ENCODE results near the gene PAPOLB.

Gene PAPOLB

DNA sequence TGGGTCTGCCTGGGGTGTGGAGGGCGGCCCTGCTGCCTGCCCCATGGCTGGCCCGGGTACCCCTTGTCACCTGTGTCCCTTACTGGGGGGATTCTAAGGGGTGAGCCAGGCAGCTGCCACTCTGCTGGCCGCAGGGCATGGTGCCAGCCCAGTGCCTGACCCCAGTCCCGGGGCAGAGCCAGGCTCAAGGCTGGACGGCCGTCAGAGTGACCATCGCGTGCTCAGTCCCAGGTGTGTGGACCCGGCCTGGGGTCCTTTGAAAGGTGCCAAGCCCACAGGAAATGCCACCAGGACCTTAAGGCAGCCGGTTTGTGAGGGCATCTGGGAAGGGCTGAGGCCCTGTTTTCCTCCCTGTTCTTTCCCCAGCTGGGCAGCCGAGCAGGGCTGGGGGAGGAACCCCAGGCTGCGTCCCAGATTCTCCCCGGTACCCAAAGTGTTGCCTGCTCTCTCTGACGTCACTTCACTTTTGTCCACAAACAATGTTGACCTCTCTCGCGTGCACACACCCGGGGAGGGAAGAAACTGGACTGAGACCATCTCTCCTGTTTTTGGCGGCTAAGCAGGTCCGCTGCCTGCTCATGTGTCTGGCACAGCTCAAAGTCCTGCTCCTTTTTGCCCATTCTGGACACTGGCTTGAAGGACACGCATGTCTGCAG is 37.6 kb downstream of the PAPOLB start:
- H3K4me1 ChIP-seq: no peaks in the 10 kb centered on the region
- no peaks in the 10 kb centered on the region for H3K36me3 ChIP-seq
- DNase-seq: no peak
- TF ChIP-seq, protein P1, sequence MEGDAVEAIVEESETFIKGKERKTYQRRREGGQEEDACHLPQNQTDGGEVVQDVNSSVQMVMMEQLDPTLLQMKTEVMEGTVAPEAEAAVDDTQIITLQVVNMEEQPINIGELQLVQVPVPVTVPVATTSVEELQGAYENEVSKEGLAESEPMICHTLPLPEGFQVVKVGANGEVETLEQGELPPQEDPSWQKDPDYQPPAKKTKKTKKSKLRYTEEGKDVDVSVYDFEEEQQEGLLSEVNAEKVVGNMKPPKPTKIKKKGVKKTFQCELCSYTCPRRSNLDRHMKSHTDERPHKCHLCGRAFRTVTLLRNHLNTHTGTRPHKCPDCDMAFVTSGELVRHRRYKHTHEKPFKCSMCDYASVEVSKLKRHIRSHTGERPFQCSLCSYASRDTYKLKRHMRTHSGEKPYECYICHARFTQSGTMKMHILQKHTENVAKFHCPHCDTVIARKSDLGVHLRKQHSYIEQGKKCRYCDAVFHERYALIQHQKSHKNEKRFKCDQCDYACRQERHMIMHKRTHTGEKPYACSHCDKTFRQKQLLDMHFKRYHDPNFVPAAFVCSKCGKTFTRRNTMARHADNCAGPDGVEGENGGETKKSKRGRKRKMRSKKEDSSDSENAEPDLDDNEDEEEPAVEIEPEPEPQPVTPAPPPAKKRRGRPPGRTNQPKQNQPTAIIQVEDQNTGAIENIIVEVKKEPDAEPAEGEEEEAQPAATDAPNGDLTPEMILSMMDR (IDR thresholded peaks at IDR 0.05; ENCODE audit: low read depth, low read length): no peak
- H3K27me3 ChIP-seq: no peaks in the 10 kb centered on the region
- no peak overlapping the region for H3K4me3 ChIP-seq (ENCODE audit: low read depth, low read length)
- no peaks in the 10 kb centered on the region for H3K9me3 ChIP-seq

DNA sequence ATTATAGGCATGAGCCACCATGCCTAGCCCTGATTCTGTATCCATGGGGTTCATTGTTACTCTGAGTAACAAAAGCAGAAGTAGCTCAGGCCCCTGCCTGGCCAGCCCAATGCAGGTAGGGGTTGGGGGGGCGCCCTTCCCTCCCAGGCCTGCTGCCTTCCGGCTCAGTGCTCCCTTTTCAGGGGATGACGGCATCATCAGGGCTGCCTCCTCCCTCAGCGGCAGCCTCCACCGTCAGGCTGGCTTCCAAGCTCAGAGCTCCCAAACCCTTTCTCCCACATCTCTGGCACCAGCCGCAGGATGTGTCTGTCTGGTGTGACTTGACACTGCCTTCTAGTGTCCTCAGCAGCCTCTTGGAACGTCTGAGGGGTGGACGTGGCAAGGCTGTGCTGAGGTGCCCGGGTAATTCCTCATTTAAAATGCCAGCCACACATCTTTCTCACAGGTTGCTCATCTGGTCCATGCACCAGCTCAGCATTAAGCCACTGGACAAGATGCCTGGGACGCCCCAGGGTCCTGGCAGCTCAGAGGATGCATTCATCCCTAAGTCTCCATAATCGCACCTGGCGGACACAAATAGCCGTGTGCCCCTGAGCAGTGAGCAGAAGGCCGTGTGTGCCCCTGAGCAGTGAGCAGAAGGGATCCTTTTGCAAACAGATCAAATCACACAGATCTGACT is 38.2 kb downstream of the PAPOLB start:
- Histone ChIP-seq H3K9me3 (no peaks in the 10 kb centered on the region), H3K4me1 (no peaks in the 10 kb centered on the region), H3K4me3 (ENCODE audit: low read depth, low read length) (no peak overlapping the region), H3K27me3 (no peaks in the 10 kb centered on the region), H3K36me3 (no peaks in the 10 kb centered on the region)
- no peak for DNase-seq
- TF ChIP-seq, protein P1 (IDR thresholded peaks at IDR 0.05; ENCODE audit: low read depth, low read length): no peak

DNA sequence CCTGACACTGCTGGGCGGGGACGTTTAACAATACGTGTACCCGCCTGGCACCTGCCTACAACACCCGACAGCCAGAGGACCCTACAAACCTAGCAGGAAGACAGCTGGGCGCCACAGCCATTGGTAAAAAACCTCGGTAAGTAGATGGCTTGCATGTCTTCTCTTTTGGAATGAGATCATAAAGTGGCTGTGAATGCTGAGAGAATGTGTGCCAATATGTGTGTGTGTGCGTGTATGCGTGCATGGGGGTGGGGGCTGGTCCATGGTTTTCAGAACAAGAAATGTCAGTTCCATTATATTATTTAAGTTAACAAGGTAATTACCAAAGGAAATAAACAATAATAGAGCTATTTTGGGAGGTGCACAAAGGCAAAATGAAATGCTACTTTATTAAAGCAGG is 39.2 kb downstream of the PAPOLB start:
- H3K27me3 ChIP-seq: no peaks in the 10 kb centered on the region
- H3K4me3 ChIP-seq (ENCODE audit: low read depth, low read length): no peak overlapping the region
- TF ChIP-seq, protein P1 (IDR thresholded peaks at IDR 0.05; ENCODE audit: low read depth, low read length): no peak
- H3K36me3 ChIP-seq: no peaks in the 10 kb centered on the region
- H3K4me1 ChIP-seq: no peaks in the 10 kb centered on the region
- no peaks in the 10 kb centered on the region for H3K9me3 ChIP-seq
- DNase-seq: no peak

DNA sequence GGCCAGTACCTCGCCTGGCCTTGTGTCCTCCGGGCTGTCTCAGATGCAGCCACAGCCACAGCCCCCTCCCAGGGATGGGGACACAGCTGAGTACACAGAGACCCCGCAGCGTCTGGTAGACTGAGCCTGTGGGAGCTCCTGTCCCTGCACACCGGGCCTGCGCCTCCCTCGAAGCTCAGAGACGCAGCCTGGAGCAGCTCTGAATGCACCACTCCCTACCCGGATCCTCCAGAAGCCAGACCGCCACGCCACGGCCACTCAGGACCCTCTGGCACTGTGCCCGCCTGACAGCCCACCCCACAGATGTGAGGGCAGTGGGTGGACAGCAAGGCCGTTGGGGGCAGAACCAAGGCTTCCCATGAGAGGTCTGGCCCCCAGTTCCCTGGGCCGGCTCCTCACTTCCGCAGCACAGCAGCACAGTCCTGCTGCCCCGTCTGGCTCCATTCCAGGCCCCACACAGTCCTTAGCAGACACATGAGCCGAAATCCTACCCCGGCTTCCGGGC is 40.8 kb downstream of the PAPOLB start:
- TF ChIP-seq, protein P1 (IDR thresholded peaks at IDR 0.05; ENCODE audit: low read depth, low read length): no peak
- H3K4me3 ChIP-seq (ENCODE audit: low read depth, low read length): no peak overlapping the region
- H3K9me3 ChIP-seq: no peaks in the 10 kb centered on the region
- no peak for DNase-seq
- H3K36me3 ChIP-seq: no peaks in the 10 kb centered on the region
- H3K4me1 ChIP-seq: no peaks in the 10 kb centered on the region
- H3K27me3 ChIP-seq: no peaks in the 10 kb centered on the region

DNA sequence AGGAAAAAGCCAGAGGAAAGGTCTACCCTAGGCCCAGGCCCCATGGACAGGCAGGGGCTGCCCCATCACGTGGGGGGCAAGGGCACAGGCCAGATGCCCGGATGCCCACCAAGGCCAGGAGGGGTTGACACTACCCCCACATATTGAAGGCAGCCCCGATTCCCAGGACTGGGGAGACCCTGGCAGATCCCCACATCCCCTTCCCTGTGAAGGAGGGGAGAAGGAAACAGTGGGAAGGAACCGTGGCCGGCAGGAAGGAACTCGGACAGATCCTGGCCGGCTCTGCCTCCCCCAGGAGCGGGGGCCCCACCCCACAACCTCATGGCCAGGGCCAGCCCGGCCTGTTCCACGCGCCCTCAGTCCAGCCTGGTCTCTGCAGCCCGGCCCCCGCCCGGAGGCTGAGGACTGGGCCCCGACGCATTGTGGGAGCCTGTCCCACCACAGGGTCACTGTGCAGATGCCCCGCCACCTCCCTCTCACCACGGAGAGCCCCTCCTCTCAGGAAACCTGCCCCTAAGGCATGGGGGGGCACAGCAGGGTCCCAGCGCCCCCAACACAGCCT is 41.3 kb downstream of the PAPOLB start:
- H3K4me3 ChIP-seq (ENCODE audit: low read depth, low read length): no peak overlapping the region
- H3K27me3 ChIP-seq: no peaks in the 10 kb centered on the region
- no peak for DNase-seq

More for the DNA sequence above, 41.3 kb downstream of the PAPOLB start:
- TF ChIP-seq, protein P1 (IDR thresholded peaks at IDR 0.05; ENCODE audit: low read depth, low read length): no peak
- Histone ChIP-seq H3K36me3 (no peaks in the 10 kb centered on the region), H3K4me1 (no peaks in the 10 kb centered on the region), H3K9me3 (no peaks in the 10 kb centered on the region)
